ENCODE results near the gene RBMS1. TPM values are rescaled to one million over a fixed set of nuclear protein-coding genes. Genes with fewer than 3 reads are reported as not detected.

Gene RBMS1
- total RNA-seq, 2 donors from 2014 or later: 45.0 to 62.1 TPM

DNA sequence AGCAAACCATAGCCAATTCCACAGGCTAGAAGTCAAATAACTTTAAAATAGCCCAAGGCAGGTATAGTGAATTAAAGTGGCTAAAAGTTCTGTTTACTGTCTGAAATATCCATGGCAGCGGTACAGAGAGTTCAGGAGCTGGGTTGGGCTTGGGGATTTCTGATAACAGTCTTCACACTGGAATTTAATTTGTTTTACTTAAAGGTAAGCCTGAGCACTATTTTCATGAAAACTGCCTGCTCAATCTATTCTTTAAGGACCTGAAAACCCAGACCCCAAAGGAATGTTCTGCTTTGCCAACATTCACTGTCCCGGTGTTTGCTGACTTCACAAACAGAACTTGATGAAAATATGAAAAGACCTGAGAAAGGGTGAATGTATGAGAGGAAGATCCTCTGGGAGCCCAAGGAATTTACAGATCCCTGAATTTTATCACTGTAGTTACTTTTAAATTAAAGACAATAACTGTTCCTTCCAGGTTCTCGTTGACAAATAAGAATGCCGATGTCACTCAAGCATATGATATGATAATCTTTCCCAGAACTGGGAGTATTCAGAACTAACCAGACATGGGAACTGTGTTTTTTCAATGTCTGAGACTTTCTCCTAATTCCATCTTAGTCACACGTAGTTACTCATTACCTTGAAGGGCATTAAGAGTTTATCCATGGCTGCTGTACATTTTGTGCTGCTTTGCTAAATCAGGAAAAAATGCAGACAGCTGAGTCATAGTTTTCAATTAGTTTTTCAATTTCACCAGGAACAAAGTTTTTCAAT, 265.3 kb downstream of the RBMS1 start:
- Mint-ChIP-seq H3K27me3 (peaks cover 8% of the 10 kb centered on the region), H3K36me3 (ENCODE audit: low read depth) (no peaks in the 10 kb centered on the region), H3K4me3 (no peak overlapping the region), H3K4me1 (peaks cover 20% of the 10 kb centered on the region), H3K27ac (no peak overlapping the region), H3K9me3 (no peaks in the 10 kb centered on the region)
- ATAC-seq (replicated peaks): no peak

DNA sequence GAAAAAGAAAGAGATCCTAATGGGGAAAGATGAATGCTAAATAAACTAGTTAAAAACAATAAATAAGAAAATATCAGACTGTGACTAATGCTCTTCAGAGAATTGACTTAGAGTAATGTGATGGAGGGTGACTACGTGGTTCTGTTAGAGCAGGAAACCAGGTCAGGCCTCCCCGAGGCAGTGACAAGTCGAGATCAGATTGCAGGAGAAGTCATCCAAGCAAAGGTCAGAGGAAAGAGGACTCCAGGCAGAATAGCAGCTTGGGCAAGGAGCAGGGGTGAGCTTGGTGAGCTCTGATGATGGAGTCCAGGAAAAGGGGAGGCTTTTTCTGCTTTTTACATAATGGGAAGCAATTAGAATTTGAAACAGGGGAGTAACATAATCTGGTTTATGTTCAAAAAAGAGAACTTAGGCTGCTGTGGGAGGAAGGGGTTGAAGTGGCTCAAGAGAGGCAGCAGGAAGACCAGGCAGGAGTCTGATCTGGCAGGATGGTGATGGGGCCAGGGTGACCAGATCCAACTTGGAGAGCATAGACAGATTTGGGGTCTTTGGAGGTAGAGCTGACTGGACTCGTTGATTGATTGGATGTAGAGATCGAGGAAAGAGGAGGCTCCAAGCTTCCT, 266.2 kb downstream of the RBMS1 start:
- H3K27ac Mint-ChIP-seq: no peak overlapping the region
- no peak overlapping the region for H3K4me3 Mint-ChIP-seq
- ATAC-seq (replicated peaks): no peak
- no peaks in the 10 kb centered on the region for H3K36me3 Mint-ChIP-seq (ENCODE audit: low read depth)
- H3K9me3 Mint-ChIP-seq: no peaks in the 10 kb centered on the region
- H3K4me1 Mint-ChIP-seq: peaks cover 25% of the 10 kb centered on the region
- H3K27me3 Mint-ChIP-seq: peaks cover 8% of the 10 kb centered on the region

DNA sequence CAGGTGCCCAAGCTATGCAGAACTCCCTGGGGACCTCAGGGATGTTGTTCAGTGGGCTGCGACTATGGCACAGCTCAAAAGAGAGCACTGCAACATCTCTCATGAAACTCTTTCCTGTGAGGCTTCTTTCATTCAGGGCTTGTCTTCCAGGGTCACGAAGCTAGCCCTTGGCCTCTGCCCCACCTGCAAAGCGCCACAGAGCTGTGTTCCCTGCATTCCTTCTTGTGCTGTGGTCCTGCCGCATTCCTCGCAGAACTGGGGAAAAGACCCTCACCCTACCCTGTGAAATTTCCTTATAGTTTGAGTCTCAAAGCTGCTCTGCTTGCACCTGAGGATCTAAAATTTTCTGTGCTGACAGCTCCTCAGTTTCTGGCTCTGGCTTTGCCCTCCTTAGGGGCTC, 267.2 kb downstream of the RBMS1 start:
- Mint-ChIP-seq H3K9me3 (no peaks in the 10 kb centered on the region), H3K4me1 (peaks cover 25% of the 10 kb centered on the region), H3K27me3 (peaks cover 8% of the 10 kb centered on the region), H3K36me3 (ENCODE audit: low read depth) (no peaks in the 10 kb centered on the region), H3K27ac (no peak overlapping the region), H3K4me3 (no peak overlapping the region)
- no peak for ATAC-seq (replicated peaks)

DNA sequence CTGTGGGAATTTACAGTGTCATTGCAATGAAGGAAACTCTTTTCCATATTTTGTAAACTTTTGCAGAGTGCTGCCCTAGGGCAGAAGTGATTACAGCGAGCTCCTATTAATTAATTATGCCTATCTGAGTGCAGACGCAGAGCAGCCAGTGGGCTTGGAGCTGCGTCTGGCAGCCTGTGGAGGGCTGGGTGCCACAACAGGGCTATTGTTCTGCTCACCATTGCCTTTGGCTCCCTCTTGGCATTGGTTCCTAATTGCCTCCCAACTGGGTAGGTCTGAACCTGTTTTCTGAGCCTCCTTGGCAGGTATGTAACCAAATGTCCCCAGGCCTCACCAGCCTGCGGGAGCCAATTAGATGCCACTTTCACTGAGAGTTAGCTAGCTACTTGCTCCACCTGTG, 267.9 kb downstream of the RBMS1 start:
- peaks cover 32% of the 10 kb centered on the region for H3K4me1 Mint-ChIP-seq
- peaks cover 8% of the 10 kb centered on the region for H3K27me3 Mint-ChIP-seq
- no peak for ATAC-seq (replicated peaks)
- no peaks in the 10 kb centered on the region for H3K36me3 Mint-ChIP-seq (ENCODE audit: low read depth)
- H3K9me3 Mint-ChIP-seq: no peaks in the 10 kb centered on the region
- no peak overlapping the region for H3K27ac Mint-ChIP-seq
- H3K4me3 Mint-ChIP-seq: no peak overlapping the region

DNA sequence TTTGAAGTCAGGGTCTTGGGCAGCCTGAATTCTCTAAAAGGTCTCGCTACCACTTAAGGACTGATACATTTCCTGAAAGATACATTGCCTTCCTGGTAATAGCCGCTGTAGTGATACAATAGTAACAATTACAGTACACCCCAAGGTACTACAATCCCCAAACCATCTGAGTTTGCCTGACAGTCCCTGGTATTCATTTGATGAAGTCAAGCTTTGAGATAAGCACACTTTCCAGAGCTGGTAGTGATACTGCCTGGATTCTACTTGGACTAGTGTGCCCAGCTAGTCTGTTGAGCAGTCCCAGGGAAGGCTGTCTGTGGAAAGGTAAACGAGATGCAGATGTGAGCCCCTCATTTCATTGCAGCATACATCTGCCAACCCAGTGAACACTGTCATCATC, 269.1 kb downstream of the RBMS1 start:
- peak; percentile 20 for ATAC-seq (replicated peaks)
- peak overlapping the region; percentile 73 for H3K4me3 Mint-ChIP-seq
- no peaks in the 10 kb centered on the region for H3K36me3 Mint-ChIP-seq (ENCODE audit: low read depth)
- peaks cover 8% of the 10 kb centered on the region for H3K27me3 Mint-ChIP-seq
- no peaks in the 10 kb centered on the region for H3K9me3 Mint-ChIP-seq
- peaks cover 43% of the 10 kb centered on the region for H3K4me1 Mint-ChIP-seq
- H3K27ac Mint-ChIP-seq: peak overlapping the region; percentile 92

DNA sequence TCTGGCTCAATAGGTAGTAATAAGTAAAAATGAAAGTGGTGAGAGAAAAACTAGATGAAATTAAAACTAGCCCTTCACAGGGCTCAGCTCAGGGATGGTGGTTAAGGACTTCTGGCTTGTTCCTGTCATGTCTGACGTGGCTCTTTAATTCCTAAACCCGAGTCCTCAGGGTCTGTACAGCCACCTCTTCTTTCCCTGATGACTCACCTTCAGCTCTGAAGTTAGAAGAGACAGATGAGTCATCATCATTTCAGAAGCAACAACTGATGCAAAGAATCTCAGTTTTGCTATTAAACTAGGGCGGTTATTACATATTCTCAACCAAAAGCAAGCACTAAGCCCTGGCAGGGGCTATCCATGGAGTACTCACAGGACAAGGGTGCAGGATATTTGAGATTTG, 269.5 kb downstream of the RBMS1 start:
- Mint-ChIP-seq H3K4me3 (peak overlapping the region; percentile 73), H3K36me3 (ENCODE audit: low read depth) (no peaks in the 10 kb centered on the region), H3K9me3 (no peaks in the 10 kb centered on the region), H3K27ac (peak overlapping the region; percentile 92), H3K27me3 (peaks cover 8% of the 10 kb centered on the region), H3K4me1 (peaks cover 43% of the 10 kb centered on the region)
- peak; percentile 83 for ATAC-seq (replicated peaks)

DNA sequence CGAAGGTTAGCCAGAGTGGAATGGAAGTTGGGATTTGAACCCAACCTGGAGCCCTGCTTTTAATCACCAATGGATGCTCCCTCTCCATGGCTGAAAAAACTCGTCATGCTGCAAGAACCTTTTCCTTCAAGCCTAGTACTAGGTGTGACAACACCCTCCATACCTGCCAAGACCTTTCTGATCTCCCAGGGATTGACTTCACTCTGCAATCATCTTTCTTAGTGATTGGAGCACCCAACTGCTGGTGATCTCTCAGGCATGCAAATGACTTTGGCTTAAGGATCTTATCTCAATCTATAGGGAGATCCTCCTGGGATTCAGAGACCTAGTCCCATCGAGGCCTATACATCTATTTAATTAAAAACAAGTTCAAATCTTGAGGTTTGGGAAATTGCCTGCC, 270.0 kb downstream of the RBMS1 start:
- peaks cover 43% of the 10 kb centered on the region for H3K4me1 Mint-ChIP-seq
- H3K9me3 Mint-ChIP-seq: no peaks in the 10 kb centered on the region
- H3K36me3 Mint-ChIP-seq (ENCODE audit: low read depth): no peaks in the 10 kb centered on the region
- no peak for ATAC-seq (replicated peaks)
- peak overlapping the region; percentile 92 for H3K27ac Mint-ChIP-seq
- peaks cover 8% of the 10 kb centered on the region for H3K27me3 Mint-ChIP-seq
- peak overlapping the region; percentile 73 for H3K4me3 Mint-ChIP-seq

DNA sequence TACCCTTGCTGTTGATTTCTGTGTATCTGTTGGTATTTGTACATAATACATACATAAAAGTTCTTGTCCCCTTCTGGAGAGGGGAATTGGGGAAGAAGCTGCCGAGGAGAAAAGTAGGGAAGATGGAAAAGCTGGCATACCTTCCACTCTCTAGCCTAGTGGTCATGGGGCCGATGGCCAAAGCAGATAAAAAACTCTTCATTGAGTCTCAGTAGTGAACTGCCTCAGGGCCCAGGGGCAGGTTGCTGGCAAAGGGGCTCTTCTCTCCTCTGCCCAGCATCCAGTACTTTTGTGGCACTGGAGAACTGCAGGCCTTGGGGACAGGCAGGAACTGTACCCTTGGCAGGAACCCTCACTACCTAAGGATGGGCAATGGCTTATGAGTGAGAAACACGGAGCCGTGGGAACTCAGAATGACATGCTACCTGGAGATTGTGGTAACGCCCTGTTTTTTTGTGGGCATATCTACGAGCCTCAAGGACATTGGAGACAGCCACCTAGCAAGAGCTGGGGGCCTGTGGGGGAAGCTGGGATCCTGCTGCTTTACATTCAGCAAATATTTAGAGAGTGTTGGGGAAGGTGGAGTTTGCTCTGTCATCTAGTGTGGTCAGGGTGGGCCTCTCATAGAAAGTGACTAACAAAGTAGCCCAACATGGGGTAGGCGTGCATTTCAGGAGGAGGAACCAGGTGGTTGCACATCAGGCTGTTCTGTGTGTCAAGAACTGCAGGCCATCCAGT, 270.9 kb downstream of the RBMS1 start:
- Mint-ChIP-seq H3K4me3 (peak overlapping the region; percentile 37), H3K9me3 (no peaks in the 10 kb centered on the region), H3K36me3 (ENCODE audit: low read depth) (no peaks in the 10 kb centered on the region), H3K27me3 (peaks cover 8% of the 10 kb centered on the region), H3K27ac (peak overlapping the region; percentile 92), H3K4me1 (peaks cover 43% of the 10 kb centered on the region)
- ATAC-seq (replicated peaks): no peak
